Measurements from ENCODE around the gene TJP2.

- no peak for TF ChIP-seq CTCF (conservative IDR thresholded peaks at IDR 0.05)
- TF ChIP-seq ZFX (IDR thresholded peaks at IDR 0.05): no peak
Observed at GRCh38 chr9:69313175-69313574, 139.1 kb downstream of the TJP2 start.
